Spleen (tissue), 11 donors: ENCODE results near the gene GPR149. TPM values are rescaled to one million over a fixed set of nuclear protein-coding genes. Genes with fewer than 3 reads are reported as not detected.

Source experiments
- DNase-seq: peaks from one replicate; pipeline ENCODE4 v3.0.0-alpha.2; 2020
- H3K27ac ChIP-seq, 8 donors: fragments of 200-600 bp; sonication (generic) in 7 of 8; 1 replicate in 4 of 8; 2 replicates in 4 of 8; pipeline versions ENCODE4 v1.5.0 to v1.8.0; 2016 to 2021; ENCODE audit warnings: inconsistent platforms in 4 of 8, mild to moderate bottlenecking in 4 of 8, moderate library complexity in 1 of 8
- H3K27me3 ChIP-seq, 7 donors: fragments of 200-600 bp; sonication (generic) in 6 of 7; replicated peaks in 1 of 7; 1 replicate in 4 of 7; 2 replicates in 3 of 7; pipeline versions ENCODE4 v1.5.0 to v1.8.0; 2016 to 2021; ENCODE audit warnings: inconsistent platforms in 3 of 7, mild to moderate bottlenecking in 1 of 7
- H3K36me3 ChIP-seq, 6 donors: fragments of 200-600 bp; sonication (generic) in 5 of 6; 1 replicate in 4 of 6; 2 replicates in 2 of 6; pipeline versions ENCODE4 v1.5.0 to v1.8.0; 2016 to 2021; ENCODE audit warnings: inconsistent platforms in 2 of 6
- H3K4me1 ChIP-seq, 6 donors: fragments of 200-600 bp; sonication (generic) in 5 of 6; 1 replicate in 3 of 6; 2 replicates in 3 of 6; pipeline versions ENCODE4 v1.5.0 to v1.8.0; 2016 to 2021; ENCODE audit warnings: inconsistent platforms in 3 of 6
- H3K4me3 ChIP-seq, 8 donors: fragments of 200-600 bp; sonication (generic) in 7 of 8; 1 replicate in 4 of 8; 2 replicates in 4 of 8; pipeline versions ENCODE4 v1.5.0 to v1.8.0; 2016 to 2021; ENCODE audit warnings: inconsistent platforms in 4 of 8, mild to moderate bottlenecking in 4 of 8, moderate library complexity in 2 of 8
- H3K9me3 ChIP-seq, 8 donors: fragments of 200-600 bp; sonication (generic) in 7 of 8; 1 replicate in 4 of 8; 2 replicates in 4 of 8; pipeline versions ENCODE4 v1.5.0 to v1.8.0; 2016 to 2021; ENCODE audit warnings: inconsistent platforms in 4 of 8
- POLR2A ChIP-seq, 3 donors: fragments of 450-650 bp; IDR thresholded peaks; one replicate each; pipeline ENCODE4 v1.5.1; 2017; ENCODE audit warnings: antibody characterized with exemption in 3 of 3, mild to moderate bottlenecking in 1 of 3
- POLR2AphosphoS5 ChIP-seq, 3 donors: sonication (generic); formaldehyde crosslinking; IDR thresholded peaks; one replicate each; pipeline ENCODE4 v1.5.1; 2017; ENCODE audit warnings: antibody characterized with exemption in 3 of 3
- WGBS, 5 donors: extraction: QIAGEN DNeasy Blood & Tissue Kit in 3 of 5; methylation state at CpG; one replicate each; pipeline versions ENCODE4 v1.1.5 to v1.1.7; 2013 to 2018; 5-methylcytosine and 5-hydroxymethylcytosine counted together
- intact Hi-C: fragments of 100-400 bp; cut with DNase I; formaldehyde crosslinking; loops from one replicate; pipeline ENCODE4 v1.15.0; 2023; ENCODE audit warnings: low total_unique reads
- polyA plus RNA-seq, 3 donors: library from polyadenylated mRNA; stranded (reverse); fragments of 200-250 nt; gene quantifications; one replicate each; pipeline ENCODE4 v1.2.1, GENCODE V29; 2013
- total RNA-seq, 7 donors: library from RNA; depleted of rRNA in 3 of 7; stranded (reverse); fragments of >200 nt in 3 of 7; fragmentation: NEBNext Ultra II Directional in 4 of 7; extraction: Animal tissue kit (Norgen Biotek cat#: 25700) in 4 of 7; gene quantifications; one replicate each; pipeline versions ENCODE4 v1.1.0 to v1.2.1, GENCODE V29; 2016 to 2021
- TF ChIP-seq, protein P1 (sequence below), 11 experiments: fragments of 200-600 bp in 7 of 11; fragments of 450-650 bp in 4 of 11; sonication (generic) in 4 of 11; IDR thresholded peaks in 8 of 11; conservative IDR thresholded peaks in 3 of 11; 1 replicate in 7 of 11; 2 replicates in 4 of 11; pipeline versions ENCODE4 v1.4.0 to v1.8.0; 2016 to 2021; ENCODE audit warnings: antibody characterized with exemption in 11 of 11, inconsistent platforms in 4 of 11, mild to moderate bottlenecking in 1 of 11
- donor health status: healthy with polysubstance abuse.
- donor health status: DM: no; HTN: no; CAD: no; lungs with moderate emphysema.
- donor health status: DM: no; HTN: no; CAD: no.
- donor health status: Bipolar disorder and iron deficiency.
- donor health status: healthy.
- donor health status: DM: no; HTN: no; CAD: no.
- donor health status: DM: yes; HTN: yes; CAD: no.

Gene GPR149
- total and polyA plus RNA-seq, 10 donors, result not detected

DNA sequence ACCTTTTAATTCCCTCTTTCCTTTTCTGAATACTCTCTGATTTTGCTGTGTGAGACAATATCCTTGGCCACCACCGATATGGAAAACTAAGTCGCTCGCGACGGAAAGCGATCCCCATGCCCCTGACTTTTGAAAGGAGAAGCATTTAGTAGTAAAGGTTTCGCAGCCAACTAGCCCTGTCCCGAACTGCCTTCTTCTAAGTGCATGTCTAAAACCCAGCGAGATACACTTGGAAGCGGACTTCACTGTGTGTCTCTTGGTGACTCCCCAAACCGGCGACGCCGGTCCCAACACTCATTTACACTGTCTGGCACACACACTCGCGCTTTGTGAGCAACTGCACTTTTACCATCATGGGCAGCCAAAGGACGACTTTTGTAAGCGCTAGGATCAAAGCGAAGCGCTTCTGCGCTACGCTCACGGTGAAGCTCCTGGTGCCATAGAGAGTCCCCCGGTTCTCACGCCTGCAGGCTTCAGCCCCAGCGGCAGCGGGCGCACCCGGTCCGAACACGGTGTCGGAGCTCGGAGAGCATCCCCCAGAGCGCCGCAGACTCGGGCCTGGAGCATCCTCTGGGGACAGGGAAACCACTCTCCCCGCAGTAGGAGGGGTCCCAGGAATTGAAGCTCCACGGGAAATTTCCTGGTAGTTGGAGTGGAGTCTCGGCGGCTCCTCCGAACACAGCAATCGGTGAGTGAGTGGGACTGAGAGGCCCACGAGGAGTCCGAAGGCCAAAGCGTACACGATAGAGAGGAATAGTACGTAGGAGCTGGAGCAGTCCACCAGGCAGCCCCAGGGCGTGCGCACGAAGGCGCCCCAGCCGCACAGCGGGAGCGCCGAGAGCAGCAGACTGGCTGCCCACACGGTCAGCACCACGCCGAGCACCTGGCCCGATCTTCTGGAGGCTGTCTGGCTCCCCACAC is 1.4 kb downstream of the GPR149 start:
- H3K4me3 ChIP-seq, result peak overlapping the region in 1 of 8 donors; percentile 17
- 3 to 13% (median 6%) methylated on average over 37 to 59 of the region's 59 CpGs for WGBS, 5 donors
- DNase-seq, result no peak

GRCh38 chr3:154427685-154428285 is 2.2 kb downstream of the GPR149 start:
- Histone ChIP-seq H3K4me1 (peaks cover 0 to 3% (median 0%) of the 10 kb centered on the region in 6 donors), H3K9me3 (no peaks in the 10 kb centered on the region), H3K27ac (no peak overlapping the region), H3K27me3 (peaks cover 0 to 33% (median 26%) of the 10 kb centered on the region in 7 donors), H3K4me3 (no peak overlapping the region), H3K36me3 (no peaks in the 10 kb centered on the region)
- DNase-seq, result no peak
- WGBS, 5 donors, result 4 to 7% (median 6%) methylated on average over 29 of the region's 29 CpGs
- intact Hi-C loops, result no loop called here
- TF ChIP-seq, protein P1, sequence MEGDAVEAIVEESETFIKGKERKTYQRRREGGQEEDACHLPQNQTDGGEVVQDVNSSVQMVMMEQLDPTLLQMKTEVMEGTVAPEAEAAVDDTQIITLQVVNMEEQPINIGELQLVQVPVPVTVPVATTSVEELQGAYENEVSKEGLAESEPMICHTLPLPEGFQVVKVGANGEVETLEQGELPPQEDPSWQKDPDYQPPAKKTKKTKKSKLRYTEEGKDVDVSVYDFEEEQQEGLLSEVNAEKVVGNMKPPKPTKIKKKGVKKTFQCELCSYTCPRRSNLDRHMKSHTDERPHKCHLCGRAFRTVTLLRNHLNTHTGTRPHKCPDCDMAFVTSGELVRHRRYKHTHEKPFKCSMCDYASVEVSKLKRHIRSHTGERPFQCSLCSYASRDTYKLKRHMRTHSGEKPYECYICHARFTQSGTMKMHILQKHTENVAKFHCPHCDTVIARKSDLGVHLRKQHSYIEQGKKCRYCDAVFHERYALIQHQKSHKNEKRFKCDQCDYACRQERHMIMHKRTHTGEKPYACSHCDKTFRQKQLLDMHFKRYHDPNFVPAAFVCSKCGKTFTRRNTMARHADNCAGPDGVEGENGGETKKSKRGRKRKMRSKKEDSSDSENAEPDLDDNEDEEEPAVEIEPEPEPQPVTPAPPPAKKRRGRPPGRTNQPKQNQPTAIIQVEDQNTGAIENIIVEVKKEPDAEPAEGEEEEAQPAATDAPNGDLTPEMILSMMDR (IDR thresholded peaks at IDR 0.05 in 8 of 11, conservative IDR thresholded peaks at IDR 0.05 in 3 of 11), result no peak
- TF ChIP-seq POLR2AphosphoS5 (IDR thresholded peaks at IDR 0.05) (no peak), POLR2A (IDR thresholded peaks at IDR 0.05) (no peak)

More for the DNA sequence above, 1.4 kb downstream of the GPR149 start:
- H3K27me3 ChIP-seq, result peaks cover 0 to 33% (median 26%) of the 10 kb centered on the region in 7 donors
- no peak for TF ChIP-seq POLR2AphosphoS5 (IDR thresholded peaks at IDR 0.05)
- TF ChIP-seq, protein P1 (IDR thresholded peaks at IDR 0.05 in 8 of 11, conservative IDR thresholded peaks at IDR 0.05 in 3 of 11), result no peak
- no peak for TF ChIP-seq POLR2A (IDR thresholded peaks at IDR 0.05)
- H3K9me3 ChIP-seq, result no peaks in the 10 kb centered on the region
- intact Hi-C loops, result no loop called here
- peaks cover 0 to 3% (median 0%) of the 10 kb centered on the region in 6 donors for H3K4me1 ChIP-seq
- H3K27ac ChIP-seq, result no peak overlapping the region
- H3K36me3 ChIP-seq, result no peaks in the 10 kb centered on the region

- Histone ChIP-seq H3K27ac (no peak overlapping the region), H3K4me3 (no peak overlapping the region), H3K27me3 (peaks cover 0 to 9% (median 5%) of the 10 kb centered on the region in 7 donors), H3K4me1 (no peaks in the 10 kb centered on the region), H3K36me3 (no peaks in the 10 kb centered on the region), H3K9me3 (no peaks in the 10 kb centered on the region)
- intact Hi-C loops, result no loop called here
- no peak for TF ChIP-seq POLR2A (IDR thresholded peaks at IDR 0.05)
- TF ChIP-seq POLR2AphosphoS5 (IDR thresholded peaks at IDR 0.05), result no peak
- TF ChIP-seq, protein P1 (IDR thresholded peaks at IDR 0.05 in 8 of 11, conservative IDR thresholded peaks at IDR 0.05 in 3 of 11), result no peak
- DNase-seq, result no peak
Observed at GRCh38 chr3:154422694-154423093, 7.3 kb downstream of the GPR149 start.

DNA sequence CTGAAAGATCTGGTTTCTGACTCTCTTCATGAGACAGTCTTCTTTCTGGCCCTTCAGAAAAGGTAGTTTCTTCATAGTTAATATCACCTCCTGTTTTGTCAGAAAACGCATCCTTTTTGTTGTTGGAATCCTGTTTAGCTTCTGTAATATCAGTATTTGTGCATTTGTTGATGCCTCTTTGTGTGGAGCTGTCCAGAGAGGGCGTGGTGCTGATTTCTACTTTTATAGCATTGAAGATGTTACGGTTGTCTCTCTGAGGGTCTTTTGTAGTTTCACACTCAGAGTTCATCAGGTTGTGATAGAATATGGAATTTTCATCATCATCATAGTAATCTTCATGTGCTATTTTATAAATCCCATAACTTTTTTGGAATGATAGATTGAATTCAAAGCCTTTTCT is 8.9 kb downstream of the GPR149 start:
- Histone ChIP-seq H3K4me1 (no peaks in the 10 kb centered on the region), H3K27me3 (no peaks in the 10 kb centered on the region), H3K27ac (no peak overlapping the region), H3K4me3 (no peak overlapping the region), H3K36me3 (no peaks in the 10 kb centered on the region), H3K9me3 (peaks cover 0 to 4% (median 0%) of the 10 kb centered on the region in 8 donors)
- no peak for DNase-seq
- WGBS, 5 donors, result 18 to 26% (median 18%) methylated on average over 3 of the region's 3 CpGs
- intact Hi-C loops, result no loop called here
- TF ChIP-seq POLR2AphosphoS5 (IDR thresholded peaks at IDR 0.05) (no peak), POLR2A (IDR thresholded peaks at IDR 0.05) (no peak)
- TF ChIP-seq, protein P1 (IDR thresholded peaks at IDR 0.05 in 8 of 11, conservative IDR thresholded peaks at IDR 0.05 in 3 of 11), result no peak
